Kidney (tissue), 14 donors: ENCODE results near the gene HIC1. TPM values are rescaled to one million over a fixed set of nuclear protein-coding genes. Genes with fewer than 3 reads are reported as not detected.
A peak's percentile ranks its signal among the peaks of the same experiment; 100 is the strongest.

Source experiments
- DNase-seq, 5 donors: peaks; one replicate each; pipeline ENCODE4 v3.0.0-alpha.2; 2013 to 2020
- FAIRE-seq: peaks from 2 replicates; lab custom pipeline; 2012; peaks lifted over from hg19 to GRCh38; lab: Jason Lieb, UNC
- H3K27ac ChIP-seq, 2 donors: one replicate each; pipeline ENCODE4 v1.7.0; 2013; ENCODE audit warnings: low read depth in 2 of 2, low read length in 2 of 2, inconsistent platforms in 1 of 2
- H3K27me3 ChIP-seq: one replicate; pipeline ENCODE4 v1.7.1; 2013; ENCODE audit warnings: low read length, inconsistent platforms; ENCODE audit not compliant: control insufficient read depth, insufficient read depth
- H3K36me3 ChIP-seq, 3 donors: one replicate each; pipeline versions ENCODE4 v1.7.0 to v1.7.1; 2013; ENCODE audit warnings: low read length in 3 of 3, control low read depth in 1 of 3, inconsistent platforms in 1 of 3; ENCODE audit not compliant: insufficient read depth in 3 of 3, control insufficient read depth in 2 of 3
- H3K4me1 ChIP-seq, 3 donors: one replicate each; pipeline versions ENCODE4 v1.7.0 to v1.7.1; 2013; ENCODE audit warnings: low read length in 3 of 3, inconsistent platforms in 1 of 3, low read depth in 1 of 3; ENCODE audit not compliant: control insufficient read depth in 2 of 3, insufficient read depth in 2 of 3
- H3K4me3 ChIP-seq, 3 donors: one replicate each; pipeline versions ENCODE4 v1.7.0 to v1.8.1; 2013; ENCODE audit warnings: low read length in 3 of 3, control low read depth in 1 of 3, inconsistent platforms in 1 of 3
- H3K9ac ChIP-seq, 3 donors: one replicate each; pipeline versions ENCODE4 v1.7.0 to v1.7.1; 2013; ENCODE audit warnings: low read length in 3 of 3, control low read depth in 1 of 3, inconsistent platforms in 1 of 3
- H3K9me3 ChIP-seq, 3 donors: one replicate each; pipeline versions ENCODE4 v1.7.0 to v1.7.1; 2013; ENCODE audit warnings: low read length in 3 of 3, control low read depth in 1 of 3, inconsistent platforms in 1 of 3; ENCODE audit not compliant: control insufficient read depth in 2 of 3, insufficient read depth in 1 of 3
- intact Hi-C: fragments of 100-400 bp; cut with DNase I; formaldehyde crosslinking; loops from one replicate; pipeline ENCODE4 v1.11.1; 2022
- polyA plus RNA-seq: library from polyadenylated mRNA; stranded (reverse); fragments of 350-450 nt; fragmentation: Illumina TruSeq; extraction: RNeasy Lipid Tissue Mini Kit (QIAGEN cat#74804); gene quantifications from one replicate; pipeline ENCODE4 v1.2.3, GENCODE V29; 2014; ENCODE audit warnings: low read depth, low replicate concordance; ENCODE audit not compliant: insufficient read depth
- total RNA-seq: library from RNA; stranded (reverse); fragmentation: NEBNext Ultra II Directional; extraction: Animal tissue kit (Norgen Biotek cat#: 25700); gene quantifications from one replicate; pipeline ENCODE4 v1.2.1, GENCODE V29; 2021
- TF ChIP-seq, protein P1 (sequence below): IDR thresholded peaks from 3 replicates; pipeline ENCODE4 v1.5.1; 2012; ENCODE audit warnings: mild to moderate bottlenecking, moderate library complexity, borderline replicate concordance; ENCODE audit not compliant: insufficient read depth; ENCODE audit errors: extremely low read depth
- donor health status: control.
- donor health status: control.
- donor health status: control.
- donor health status: control.
- donor health status: control.
- donor health status: DM: yes; HTN: yes; CAD: no.
- donor health status: Normal renal cell carcinoma (clear cell type).

HIC1 gene
- total and polyA plus RNA-seq, 2 donors from 2014 or later: 2.7 to 13.0 TPM

GRCh38 chr17:2083613-2084035, 28.7 kb downstream of the HIC1 start:
- Histone ChIP-seq H3K9ac (peak overlapping the region in 1 of 3 donors; percentile 18), H3K9me3 (no peaks in the 10 kb centered on the region), H3K27ac (peak overlapping the region; percentile 68 to 88), H3K4me3 (no peak overlapping the region), H3K4me1 (peaks cover 9 to 46% (median 19%) of the 10 kb centered on the region in 3 donors), H3K36me3 (peaks cover 0 to 16% (median 12%) of the 10 kb centered on the region in 3 donors), H3K27me3 (no peaks in the 10 kb centered on the region)
- no peak for FAIRE-seq
- intact Hi-C loops: no loop called here
- TF ChIP-seq, protein P1, sequence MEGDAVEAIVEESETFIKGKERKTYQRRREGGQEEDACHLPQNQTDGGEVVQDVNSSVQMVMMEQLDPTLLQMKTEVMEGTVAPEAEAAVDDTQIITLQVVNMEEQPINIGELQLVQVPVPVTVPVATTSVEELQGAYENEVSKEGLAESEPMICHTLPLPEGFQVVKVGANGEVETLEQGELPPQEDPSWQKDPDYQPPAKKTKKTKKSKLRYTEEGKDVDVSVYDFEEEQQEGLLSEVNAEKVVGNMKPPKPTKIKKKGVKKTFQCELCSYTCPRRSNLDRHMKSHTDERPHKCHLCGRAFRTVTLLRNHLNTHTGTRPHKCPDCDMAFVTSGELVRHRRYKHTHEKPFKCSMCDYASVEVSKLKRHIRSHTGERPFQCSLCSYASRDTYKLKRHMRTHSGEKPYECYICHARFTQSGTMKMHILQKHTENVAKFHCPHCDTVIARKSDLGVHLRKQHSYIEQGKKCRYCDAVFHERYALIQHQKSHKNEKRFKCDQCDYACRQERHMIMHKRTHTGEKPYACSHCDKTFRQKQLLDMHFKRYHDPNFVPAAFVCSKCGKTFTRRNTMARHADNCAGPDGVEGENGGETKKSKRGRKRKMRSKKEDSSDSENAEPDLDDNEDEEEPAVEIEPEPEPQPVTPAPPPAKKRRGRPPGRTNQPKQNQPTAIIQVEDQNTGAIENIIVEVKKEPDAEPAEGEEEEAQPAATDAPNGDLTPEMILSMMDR: no peak
- DNase-seq: peak in 1 of 5 donors; percentile 50

DNA sequence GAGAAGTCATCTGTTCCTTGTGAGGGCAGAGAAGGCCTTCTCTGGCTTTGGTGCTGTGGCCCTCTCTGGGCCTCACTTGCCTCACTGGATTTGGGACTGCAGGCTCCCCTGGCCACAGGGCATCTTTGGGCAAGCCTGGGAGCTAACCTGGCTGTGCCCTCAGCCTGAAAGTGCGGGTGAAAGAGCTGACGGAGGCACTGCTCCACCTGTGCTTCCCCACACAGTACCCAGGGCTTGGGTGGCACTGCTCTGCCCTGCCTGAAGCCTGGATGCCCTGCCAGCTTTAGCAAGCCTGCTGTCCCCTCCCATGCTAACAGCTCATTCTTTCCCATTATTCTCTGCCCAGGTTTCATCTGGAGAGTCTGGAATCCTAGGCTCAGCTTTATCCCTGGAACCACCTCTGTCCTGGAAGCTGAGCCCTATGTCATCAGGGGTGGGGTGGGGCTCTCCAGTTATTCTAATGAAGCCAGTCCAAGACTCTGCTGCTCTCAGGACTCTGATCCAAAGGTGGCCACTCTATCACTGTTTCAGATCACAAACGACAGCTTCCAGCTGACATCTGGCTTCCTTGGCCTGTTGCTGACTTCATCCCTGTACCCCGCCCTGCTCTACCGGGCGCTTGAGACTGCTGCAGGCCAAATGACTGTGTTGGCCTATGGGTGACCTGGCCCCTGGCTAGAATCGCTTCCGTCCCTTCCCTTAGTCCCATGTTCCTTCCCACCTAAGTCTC, 29.3 kb downstream of the HIC1 start:
- peak in 1 of 5 donors; percentile 59 for DNase-seq
- Histone ChIP-seq H3K27me3 (no peaks in the 10 kb centered on the region), H3K4me1 (peaks cover 9 to 52% (median 24%) of the 10 kb centered on the region in 3 donors), H3K9me3 (no peaks in the 10 kb centered on the region), H3K36me3 (peaks cover 0 to 16% (median 12%) of the 10 kb centered on the region in 3 donors), H3K9ac (peak overlapping the region; percentile 18 to 52 (median 23)), H3K27ac (peak overlapping the region; percentile 68 to 88), H3K4me3 (no peak overlapping the region)
- TF ChIP-seq, protein P1: no peak
- intact Hi-C loops: no loop called here
- no peak for FAIRE-seq

- intact Hi-C loops: no loop called here
- Histone ChIP-seq H3K4me3 (no peak overlapping the region), H3K27me3 (no peaks in the 10 kb centered on the region), H3K4me1 (peaks cover 9 to 57% (median 25%) of the 10 kb centered on the region in 3 donors), H3K9ac (peak overlapping the region in 2 of 3 donors; percentile 23 to 52), H3K27ac (peak overlapping the region; percentile 68 to 88), H3K36me3 (peaks cover 0 to 16% (median 12%) of the 10 kb centered on the region in 3 donors), H3K9me3 (no peaks in the 10 kb centered on the region)
- TF ChIP-seq, protein P1: no peak
- DNase-seq (peak; percentile 69 to 93 (median 79)), FAIRE-seq (no peak)
Measured at GRCh38 chr17:2084766-2085647, 30.1 kb downstream of the HIC1 start.
